HL-60 (cell line): ENCODE data around the gene WDFY4. TPM values are rescaled to one million over a fixed set of nuclear protein-coding genes. Genes with fewer than 3 reads are reported as not detected.

Source experiments
- DNase-seq, 2 experiments: peaks; one replicate each; pipeline ENCODE4 v3.0.0-alpha.2; 2010 to 2020; ENCODE audit warnings: low read depth in 1 of 2, low spot score in 1 of 2
- H3K27ac ChIP-seq: fragments of 250-450 bp; sonication (Bioruptor Pico); replicated peaks from 2 replicates; pipeline ENCODE4 v1.5.1; 2020; ENCODE audit warnings: mild to moderate bottlenecking, moderate library complexity
- H3K27me3 ChIP-seq: fragments of 250-450 bp; sonication (Bioruptor Pico); 2 replicates; pipeline ENCODE4 v1.5.1; 2021; ENCODE audit warnings: mild to moderate bottlenecking, moderate library complexity; ENCODE audit not compliant: insufficient read depth, poor library complexity, severe bottlenecking
- H3K4me3 ChIP-seq: replicated peaks from 2 replicates; pipeline ENCODE4 v1.5.1; 2011; ENCODE audit warnings: mild to moderate bottlenecking, control low read depth, low read length; ENCODE audit not compliant: insufficient read depth
- GABPA ChIP-seq: IDR thresholded peaks from 2 replicates; pipeline ENCODE4 v1.6.1; 2012; ENCODE audit warnings: low read depth
- POLR2AphosphoS5 ChIP-seq: IDR thresholded peaks from 2 replicates; pipeline ENCODE4 v1.6.1; 2012; ENCODE audit warnings: low read depth
- SPI1 ChIP-seq: IDR thresholded peaks from 2 replicates; pipeline ENCODE4 v1.6.1; 2012; ENCODE audit warnings: low read depth, mild to moderate bottlenecking, borderline replicate concordance
- microRNA-seq: library from miRNA; unstranded; fragments of <30 nt; microRNA quantifications from one replicate; pipeline ENCODE4, GENCODE V29; 2018
- TF ChIP-seq, protein P1 (sequence below): IDR thresholded peaks from one replicate; pipeline ENCODE4 v1.5.1; 2011; ENCODE audit warnings: low read length, control low read depth, inconsistent platforms; ENCODE audit not compliant: insufficient read depth
- TF ChIP-seq, protein P2 (sequence below): IDR thresholded peaks from 2 replicates; pipeline ENCODE4 v1.6.1; 2012; ENCODE audit warnings: low read depth; ENCODE audit not compliant: insufficient replicate concordance

The WDFY4 gene

GRCh38 chr10:49028639-49029038, 344.0 kb downstream of the WDFY4 start:
- no peak for DNase-seq
- Histone ChIP-seq H3K27ac (no peak overlapping the region), H3K4me3 (no peak overlapping the region), H3K27me3 (peaks cover 3% of the 10 kb centered on the region)
- TF ChIP-seq SPI1: no peak
- no peak for TF ChIP-seq POLR2AphosphoS5
- TF ChIP-seq GABPA: no peak
- TF ChIP-seq, protein P1, sequence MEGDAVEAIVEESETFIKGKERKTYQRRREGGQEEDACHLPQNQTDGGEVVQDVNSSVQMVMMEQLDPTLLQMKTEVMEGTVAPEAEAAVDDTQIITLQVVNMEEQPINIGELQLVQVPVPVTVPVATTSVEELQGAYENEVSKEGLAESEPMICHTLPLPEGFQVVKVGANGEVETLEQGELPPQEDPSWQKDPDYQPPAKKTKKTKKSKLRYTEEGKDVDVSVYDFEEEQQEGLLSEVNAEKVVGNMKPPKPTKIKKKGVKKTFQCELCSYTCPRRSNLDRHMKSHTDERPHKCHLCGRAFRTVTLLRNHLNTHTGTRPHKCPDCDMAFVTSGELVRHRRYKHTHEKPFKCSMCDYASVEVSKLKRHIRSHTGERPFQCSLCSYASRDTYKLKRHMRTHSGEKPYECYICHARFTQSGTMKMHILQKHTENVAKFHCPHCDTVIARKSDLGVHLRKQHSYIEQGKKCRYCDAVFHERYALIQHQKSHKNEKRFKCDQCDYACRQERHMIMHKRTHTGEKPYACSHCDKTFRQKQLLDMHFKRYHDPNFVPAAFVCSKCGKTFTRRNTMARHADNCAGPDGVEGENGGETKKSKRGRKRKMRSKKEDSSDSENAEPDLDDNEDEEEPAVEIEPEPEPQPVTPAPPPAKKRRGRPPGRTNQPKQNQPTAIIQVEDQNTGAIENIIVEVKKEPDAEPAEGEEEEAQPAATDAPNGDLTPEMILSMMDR: no peak
- TF ChIP-seq, protein P2, sequence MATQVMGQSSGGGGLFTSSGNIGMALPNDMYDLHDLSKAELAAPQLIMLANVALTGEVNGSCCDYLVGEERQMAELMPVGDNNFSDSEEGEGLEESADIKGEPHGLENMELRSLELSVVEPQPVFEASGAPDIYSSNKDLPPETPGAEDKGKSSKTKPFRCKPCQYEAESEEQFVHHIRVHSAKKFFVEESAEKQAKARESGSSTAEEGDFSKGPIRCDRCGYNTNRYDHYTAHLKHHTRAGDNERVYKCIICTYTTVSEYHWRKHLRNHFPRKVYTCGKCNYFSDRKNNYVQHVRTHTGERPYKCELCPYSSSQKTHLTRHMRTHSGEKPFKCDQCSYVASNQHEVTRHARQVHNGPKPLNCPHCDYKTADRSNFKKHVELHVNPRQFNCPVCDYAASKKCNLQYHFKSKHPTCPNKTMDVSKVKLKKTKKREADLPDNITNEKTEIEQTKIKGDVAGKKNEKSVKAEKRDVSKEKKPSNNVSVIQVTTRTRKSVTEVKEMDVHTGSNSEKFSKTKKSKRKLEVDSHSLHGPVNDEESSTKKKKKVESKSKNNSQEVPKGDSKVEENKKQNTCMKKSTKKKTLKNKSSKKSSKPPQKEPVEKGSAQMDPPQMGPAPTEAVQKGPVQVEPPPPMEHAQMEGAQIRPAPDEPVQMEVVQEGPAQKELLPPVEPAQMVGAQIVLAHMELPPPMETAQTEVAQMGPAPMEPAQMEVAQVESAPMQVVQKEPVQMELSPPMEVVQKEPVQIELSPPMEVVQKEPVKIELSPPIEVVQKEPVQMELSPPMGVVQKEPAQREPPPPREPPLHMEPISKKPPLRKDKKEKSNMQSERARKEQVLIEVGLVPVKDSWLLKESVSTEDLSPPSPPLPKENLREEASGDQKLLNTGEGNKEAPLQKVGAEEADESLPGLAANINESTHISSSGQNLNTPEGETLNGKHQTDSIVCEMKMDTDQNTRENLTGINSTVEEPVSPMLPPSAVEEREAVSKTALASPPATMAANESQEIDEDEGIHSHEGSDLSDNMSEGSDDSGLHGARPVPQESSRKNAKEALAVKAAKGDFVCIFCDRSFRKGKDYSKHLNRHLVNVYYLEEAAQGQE: no peak

GRCh38 chr10:49029666-49030065, 345.0 kb downstream of the WDFY4 start:
- DNase-seq: no peak
- no peak overlapping the region for H3K4me3 ChIP-seq
- TF ChIP-seq POLR2AphosphoS5 (no peak), SPI1 (no peak), GABPA (no peak)
- TF ChIP-seq, protein P2: no peak
- TF ChIP-seq, protein P1: no peak
- no peak overlapping the region for H3K27ac ChIP-seq
- peaks cover 3% of the 10 kb centered on the region for H3K27me3 ChIP-seq

Small RNAs within 50 kb of the gene (microRNA-seq; reads per million reads assigned to microRNA genes)
- gene MIR4294: not detected
